ENCODE data around the gene LTK.

GRCh38 chr15:41521614-41522013 lies 8.0 kb upstream of the LTK start:
- no peak for TF ChIP-seq EZH2phosphoT487 (IDR thresholded peaks at IDR 0.05; ENCODE audit: low read length)
- TF ChIP-seq EZH2 (optimal IDR thresholded peaks at IDR 0.05; ENCODE audit: low read depth, low read length) = no peak

Measured in MM.1S (cell line).